ENCODE results near the gene IFT74.

DNA sequence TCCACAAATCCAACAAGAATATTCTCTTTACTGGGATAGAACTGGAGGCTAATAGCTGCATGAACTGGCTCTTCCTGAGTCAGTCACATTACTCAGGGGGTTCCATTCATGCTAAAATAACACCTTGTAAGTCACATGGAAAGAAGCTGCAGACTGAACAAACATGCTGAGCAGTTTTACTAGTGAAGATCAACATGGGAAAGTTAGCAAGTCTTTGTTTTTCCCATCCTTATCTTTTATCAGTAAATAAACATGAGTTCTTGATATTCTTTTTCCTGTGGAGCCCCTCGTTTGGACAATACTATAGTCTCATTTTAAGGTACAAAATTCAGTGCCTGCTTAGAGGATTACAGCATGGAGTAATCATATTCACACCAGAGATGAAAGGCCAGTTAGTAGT is 109.1 kb downstream of the IFT74 start:
- no peak for TF ChIP-seq ZNF311 (tag by site-specific recombination; IDR thresholded peaks at IDR 0.05; ENCODE audit: borderline replicate concordance)
- TF ChIP-seq GFI1B (tag by site-specific recombination; IDR thresholded peaks at IDR 0.05), result no peak
- TF ChIP-seq RBAK (tag by site-specific recombination; IDR thresholded peaks at IDR 0.05), result no peak
- TF ChIP-seq MZF1 (tag by site-specific recombination; IDR thresholded peaks at IDR 0.05; ENCODE audit: borderline replicate concordance), result no peak
- TF ChIP-seq HOXD13 (CRISPR knock-in tag; IDR thresholded peaks at IDR 0.05; ENCODE audit: borderline replicate concordance), result no peak
- TF ChIP-seq ZNF133 (tag by site-specific recombination; IDR thresholded peaks at IDR 0.05), result no peak
- TF ChIP-seq, protein P1, sequence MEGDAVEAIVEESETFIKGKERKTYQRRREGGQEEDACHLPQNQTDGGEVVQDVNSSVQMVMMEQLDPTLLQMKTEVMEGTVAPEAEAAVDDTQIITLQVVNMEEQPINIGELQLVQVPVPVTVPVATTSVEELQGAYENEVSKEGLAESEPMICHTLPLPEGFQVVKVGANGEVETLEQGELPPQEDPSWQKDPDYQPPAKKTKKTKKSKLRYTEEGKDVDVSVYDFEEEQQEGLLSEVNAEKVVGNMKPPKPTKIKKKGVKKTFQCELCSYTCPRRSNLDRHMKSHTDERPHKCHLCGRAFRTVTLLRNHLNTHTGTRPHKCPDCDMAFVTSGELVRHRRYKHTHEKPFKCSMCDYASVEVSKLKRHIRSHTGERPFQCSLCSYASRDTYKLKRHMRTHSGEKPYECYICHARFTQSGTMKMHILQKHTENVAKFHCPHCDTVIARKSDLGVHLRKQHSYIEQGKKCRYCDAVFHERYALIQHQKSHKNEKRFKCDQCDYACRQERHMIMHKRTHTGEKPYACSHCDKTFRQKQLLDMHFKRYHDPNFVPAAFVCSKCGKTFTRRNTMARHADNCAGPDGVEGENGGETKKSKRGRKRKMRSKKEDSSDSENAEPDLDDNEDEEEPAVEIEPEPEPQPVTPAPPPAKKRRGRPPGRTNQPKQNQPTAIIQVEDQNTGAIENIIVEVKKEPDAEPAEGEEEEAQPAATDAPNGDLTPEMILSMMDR (tag by site-specific recombination; IDR thresholded peaks at IDR 0.05), result no peak
- TF ChIP-seq, protein P2, sequence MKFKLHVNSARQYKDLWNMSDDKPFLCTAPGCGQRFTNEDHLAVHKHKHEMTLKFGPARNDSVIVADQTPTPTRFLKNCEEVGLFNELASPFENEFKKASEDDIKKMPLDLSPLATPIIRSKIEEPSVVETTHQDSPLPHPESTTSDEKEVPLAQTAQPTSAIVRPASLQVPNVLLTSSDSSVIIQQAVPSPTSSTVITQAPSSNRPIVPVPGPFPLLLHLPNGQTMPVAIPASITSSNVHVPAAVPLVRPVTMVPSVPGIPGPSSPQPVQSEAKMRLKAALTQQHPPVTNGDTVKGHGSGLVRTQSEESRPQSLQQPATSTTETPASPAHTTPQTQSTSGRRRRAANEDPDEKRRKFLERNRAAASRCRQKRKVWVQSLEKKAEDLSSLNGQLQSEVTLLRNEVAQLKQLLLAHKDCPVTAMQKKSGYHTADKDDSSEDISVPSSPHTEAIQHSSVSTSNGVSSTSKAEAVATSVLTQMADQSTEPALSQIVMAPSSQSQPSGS (tag by site-specific recombination; IDR thresholded peaks at IDR 0.05; ENCODE audit: low read depth), result no peak

All from HEK293 (cell line).